GM13976 (cell line): ENCODE data around the gene PRKAG2.

Source experiments
- DNase-seq: peaks from one replicate; pipeline ENCODE4 v3.0.0; 2012; ENCODE audit warnings: low spot score
- CTCF ChIP-seq: IDR thresholded peaks from 2 replicates; pipeline ENCODE4 v1.5.1; 2012; ENCODE audit warnings: borderline replicate concordance, mild to moderate bottlenecking; ENCODE audit not compliant: insufficient read depth; ENCODE audit errors: extremely low read depth, missing control alignments, control extremely low read depth
- in situ Hi-C: fragments of 300-500 bp; cut with MboI; formaldehyde crosslinking; loops from one replicate; pipeline ENCODE4 v1.12.0; 2022; ENCODE audit warnings: low sequenced_read_pairs, mixed read lengths, inconsistent platforms; ENCODE audit not compliant: unreplicated experiment

The PRKAG2 gene

GRCh38 chr7:151517601-151518104 is 359.3 kb downstream of the PRKAG2 start:
- TF ChIP-seq CTCF, result no peak
- DNase-seq, result no peak
- in situ Hi-C loops, result no loop called here

DNA sequence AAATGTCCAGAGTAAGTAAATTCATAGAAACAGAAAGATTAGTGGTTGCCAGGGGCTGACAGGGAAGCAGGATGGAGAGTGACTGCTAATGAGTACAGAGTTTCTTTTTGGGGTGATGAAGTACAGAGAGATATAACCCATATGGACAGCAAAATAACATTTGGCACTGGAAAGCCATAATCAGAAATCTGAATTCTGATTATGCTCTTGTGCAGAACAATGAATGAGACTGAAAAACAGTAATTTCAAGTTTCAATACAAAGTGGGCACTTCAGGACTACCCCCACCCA is 361.7 kb downstream of the PRKAG2 start:
- TF ChIP-seq CTCF, result no peak
- no peak for DNase-seq
- in situ Hi-C loops, result no loop called here

GRCh38 chr7:151514461-151515275 is 362.2 kb downstream of the PRKAG2 start:
- no peak for TF ChIP-seq CTCF
- DNase-seq, result no peak
- in situ Hi-C loops, result no loop called here

DNA sequence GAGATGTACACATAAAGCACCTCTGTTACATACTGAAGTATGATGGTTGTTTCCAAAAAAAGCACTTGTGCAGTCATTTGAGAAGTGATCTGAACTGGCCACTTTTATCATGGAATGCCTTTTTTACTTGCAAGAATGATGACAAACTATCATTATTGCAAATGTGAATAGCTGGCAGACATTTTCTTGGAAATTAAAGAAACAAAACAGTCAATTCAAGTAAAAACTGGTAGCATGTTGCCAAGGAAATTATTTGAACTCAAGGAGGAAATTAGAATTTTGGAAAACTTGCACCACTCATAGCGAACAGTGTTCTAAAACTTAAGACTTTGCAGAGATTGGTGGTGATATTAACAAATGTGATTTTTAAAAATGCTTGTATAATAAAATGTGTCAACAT is 363.8 kb downstream of the PRKAG2 start:
- in situ Hi-C loops, result no loop called here
- TF ChIP-seq CTCF, result no peak
- no peak for DNase-seq

DNA sequence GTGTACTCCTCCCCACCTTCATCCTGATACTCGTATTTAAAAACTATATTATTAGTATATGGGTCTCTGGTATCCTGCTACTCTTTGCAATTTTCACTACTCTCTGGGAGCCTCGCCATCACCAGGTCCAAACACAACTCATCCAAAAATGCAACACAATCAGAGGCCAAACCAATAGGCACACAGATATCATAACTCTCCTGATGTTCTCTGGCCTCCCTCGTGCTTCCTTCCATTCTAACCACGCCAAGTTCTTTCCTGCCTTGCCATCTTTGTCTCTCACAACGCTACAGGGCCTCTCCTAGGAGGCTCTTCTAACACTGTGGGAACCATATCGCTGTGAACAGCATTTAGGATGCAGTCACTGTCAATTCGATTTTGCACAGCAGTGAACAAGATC is 364.6 kb downstream of the PRKAG2 start:
- no peak for DNase-seq
- TF ChIP-seq CTCF, result no peak
- in situ Hi-C loops, result no loop called here

- DNase-seq, result no peak
- in situ Hi-C loops, result no loop called here
- TF ChIP-seq CTCF, result no peak
These were observed 365.0 kb downstream of the PRKAG2 start for GRCh38 chr7:151511946-151512345.

DNA sequence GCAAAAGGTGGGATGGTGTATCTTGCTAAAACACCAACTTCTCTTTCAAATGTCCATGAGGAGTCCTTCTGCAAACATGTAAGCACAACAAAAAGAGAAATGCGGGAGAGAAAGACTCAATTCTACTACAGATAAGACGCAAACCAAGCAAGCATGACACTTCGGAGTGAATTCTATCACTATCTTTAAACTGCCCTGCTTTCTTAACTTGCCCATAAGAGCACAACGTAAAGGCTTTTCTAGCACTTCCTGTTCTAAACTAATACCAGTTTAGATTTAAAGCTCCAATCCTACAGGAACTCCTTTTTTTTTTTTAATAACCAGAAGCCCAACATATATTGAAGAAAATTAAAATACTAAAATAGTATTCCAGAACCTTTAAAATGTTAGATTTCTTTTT is 365.6 kb downstream of the PRKAG2 start:
- in situ Hi-C loops, result no loop called here
- no peak for DNase-seq
- TF ChIP-seq CTCF, result no peak
